GM12891 (cell line): ENCODE results near the gene PLIN1.

Experiments
- POLR2A ChIP-seq: IDR thresholded peaks from 2 replicates; pipeline ENCODE4 v1.6.1; 2011; ENCODE audit warnings: low read depth, low read length, control low read depth
- POLR2AphosphoS5 ChIP-seq: IDR thresholded peaks from 2 replicates; pipeline ENCODE4 v1.6.1; 2011; ENCODE audit warnings: low read depth, low read length, control low read depth
- TAF1 ChIP-seq: IDR thresholded peaks from 2 replicates; pipeline ENCODE4 v1.6.1; 2011; ENCODE audit warnings: low read depth, low read length, control low read depth

DNA sequence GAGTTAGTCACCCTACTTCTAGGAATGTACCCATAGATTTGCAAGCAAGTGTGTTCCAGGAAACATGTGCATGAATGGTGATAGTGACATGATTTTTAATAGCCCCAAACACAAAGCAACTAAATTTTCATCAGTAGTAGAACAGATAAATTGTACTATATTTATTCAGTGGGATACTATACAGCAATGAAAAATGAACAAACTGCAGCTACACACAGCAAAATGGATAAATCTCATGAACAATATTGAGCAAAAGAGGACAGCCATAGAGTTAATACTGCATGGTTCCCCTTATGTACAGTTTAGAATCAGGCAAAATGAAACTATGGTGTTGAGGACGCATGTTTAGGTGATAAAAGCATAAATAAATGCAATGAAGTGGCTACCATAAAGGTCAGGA lies 45.9 kb upstream of the PLIN1 start:
- TF ChIP-seq POLR2A (no peak), POLR2AphosphoS5 (no peak), TAF1 (no peak)
